ENCODE data around the gene HMGCL.
A peak's percentile ranks its signal among the peaks of the same experiment; 100 is the strongest.

The HMGCL gene

DNA sequence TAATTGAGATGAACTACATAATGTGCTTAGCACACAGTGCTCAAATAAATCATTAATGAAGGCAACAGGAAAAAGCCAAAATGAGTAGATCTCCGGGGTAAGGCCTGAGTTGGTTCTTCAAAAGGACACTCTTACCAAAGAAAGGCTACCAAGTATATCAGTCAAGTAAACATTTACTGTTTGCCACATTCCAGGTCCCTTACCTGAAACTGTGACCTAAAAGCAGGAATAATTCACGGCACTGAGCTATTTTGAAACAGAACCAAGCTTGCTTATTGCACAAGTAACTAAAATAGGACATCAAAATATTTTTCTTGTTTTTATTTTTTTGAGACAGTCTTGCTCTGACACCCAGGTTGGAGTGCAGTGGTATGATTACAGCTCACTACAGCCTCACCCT, 49.0 kb downstream of the HMGCL start:
- DNase-seq (ENCODE audit: low read depth in 2 of 2), result no peak

DNA sequence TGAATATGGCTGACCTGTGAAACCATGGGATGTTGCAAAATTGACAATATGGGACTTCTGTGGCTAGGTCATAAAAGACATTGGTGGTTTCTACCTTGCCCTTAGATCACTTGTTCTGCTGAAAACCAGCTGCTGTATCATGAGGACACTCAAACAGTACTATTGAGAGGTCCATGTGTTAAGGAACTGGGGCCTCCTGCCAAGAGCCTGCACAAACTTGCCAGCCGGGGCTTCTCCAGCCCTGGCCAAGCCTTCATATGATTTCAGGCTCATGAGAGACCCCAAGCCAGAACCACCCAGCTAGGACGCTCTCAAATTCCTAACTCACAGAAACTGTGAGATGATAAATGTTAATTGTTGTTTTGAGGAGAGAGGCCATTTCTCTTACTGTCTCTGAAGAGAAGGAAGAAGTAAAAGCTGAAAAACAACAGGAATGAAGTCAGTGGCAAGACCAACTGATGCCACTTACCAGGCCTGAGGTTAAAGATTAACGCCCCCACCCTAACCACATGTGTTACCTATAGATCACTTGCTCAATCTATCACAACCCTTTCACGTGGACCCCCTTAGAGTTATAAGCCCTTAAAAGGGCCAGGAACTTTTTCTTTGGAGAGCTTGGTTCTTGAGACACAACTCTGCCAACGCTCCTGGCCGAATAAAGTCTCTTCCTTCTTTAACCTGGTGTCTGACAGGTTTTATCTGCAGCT, 50.9 kb downstream of the HMGCL start:
- DNase-seq (ENCODE audit: low read depth in 2 of 2), result no peak

DNA sequence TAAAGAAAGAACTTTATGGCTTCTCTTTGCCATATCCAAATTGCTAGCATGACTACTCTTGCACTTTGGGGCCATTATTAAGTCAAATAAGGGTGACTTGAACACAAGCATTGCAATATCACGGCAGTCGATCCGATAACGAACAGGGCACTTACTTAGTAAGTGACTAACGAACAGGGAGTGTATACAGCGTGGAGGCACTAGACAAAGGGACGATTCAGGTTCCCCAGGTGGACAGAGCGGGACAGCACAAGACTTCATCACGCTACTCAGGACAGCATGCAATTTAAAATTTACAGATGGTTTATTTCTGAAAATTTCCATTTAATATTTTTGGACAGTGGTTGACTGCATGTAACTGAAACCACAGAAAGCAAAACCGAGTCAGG, 52.4 kb downstream of the HMGCL start:
- no peak for DNase-seq (ENCODE audit: low read depth in 2 of 2)

- peak; percentile 83 to 88 for DNase-seq (ENCODE audit: low read depth in 2 of 2)
These were observed 53.0 kb downstream of the HMGCL start for GRCh38 chr1:23772049-23772853.

- no peak for DNase-seq (ENCODE audit: low read depth in 2 of 2)
These were observed 56.5 kb downstream of the HMGCL start for GRCh38 chr1:23768733-23769132.

- DNase-seq (ENCODE audit: low read depth in 2 of 2), result no peak
These were observed 62.1 kb downstream of the HMGCL start for GRCh38 chr1:23763041-23763577.

DNA sequence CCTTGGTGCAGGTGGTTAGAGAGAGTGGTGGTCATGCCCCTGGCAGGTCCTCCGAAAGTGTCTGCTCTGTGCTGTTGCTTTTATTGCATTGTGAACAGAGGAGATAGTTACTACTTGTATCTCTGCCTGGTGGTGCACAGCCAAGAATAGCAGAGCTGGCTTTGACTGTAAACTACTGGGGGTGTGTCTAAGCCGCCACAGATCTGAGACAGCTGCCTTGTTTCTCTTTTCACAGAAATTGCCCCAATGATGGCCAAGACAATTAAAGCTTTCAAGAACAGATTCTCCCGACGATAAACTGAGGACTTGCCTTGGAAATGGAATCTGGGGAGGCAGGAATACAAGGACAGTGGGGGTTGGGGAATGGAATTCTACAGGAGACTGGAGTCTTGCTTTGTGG, 66.0 kb downstream of the HMGCL start:
- no peak for DNase-seq (ENCODE audit: low read depth in 2 of 2)

- DNase-seq (ENCODE audit: low read depth in 2 of 2), result no peak
These were observed 67.4 kb downstream of the HMGCL start for GRCh38 chr1:23757812-23758211.

DNA sequence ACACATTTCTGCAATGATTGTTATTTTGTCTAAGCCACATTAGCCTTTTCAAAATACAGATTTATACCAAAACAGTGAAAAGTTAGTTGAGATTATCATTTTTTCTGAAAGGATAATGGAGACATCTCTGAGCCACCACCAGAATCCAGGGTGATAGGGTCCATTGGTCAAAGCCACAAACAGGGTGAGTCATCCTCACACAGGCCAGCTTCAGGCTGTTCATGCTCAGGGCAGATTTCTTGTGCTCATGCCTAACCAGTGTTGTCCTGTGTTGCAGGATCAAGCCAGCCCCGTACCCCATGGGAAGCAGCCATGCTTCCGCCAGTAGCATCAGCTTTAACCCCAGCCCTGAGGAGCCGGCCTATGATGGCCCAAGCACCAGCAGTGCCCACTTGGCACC, 68.6 kb downstream of the HMGCL start:
- no peak for DNase-seq (ENCODE audit: low read depth in 2 of 2)

DNA sequence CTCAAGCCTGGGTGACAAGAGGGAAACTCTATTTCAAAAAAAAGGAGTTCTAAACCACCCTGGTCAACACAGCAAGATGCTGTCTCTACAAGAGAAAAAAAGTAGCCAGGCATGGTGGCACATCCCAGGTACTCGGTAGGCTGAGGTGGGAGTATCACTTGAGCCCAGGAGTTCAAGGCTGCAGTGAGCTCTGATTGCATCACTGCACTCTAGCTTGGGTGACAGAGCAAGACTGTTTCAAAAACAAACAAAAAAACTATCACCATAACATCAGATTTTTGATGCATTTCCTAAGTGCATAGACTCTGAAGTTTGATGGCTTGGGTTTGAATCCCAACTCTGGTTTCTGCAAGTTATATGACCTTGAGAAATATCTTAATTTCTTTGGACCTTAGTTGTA, 72.3 kb downstream of the HMGCL start:
- no peak for DNase-seq (ENCODE audit: low read depth in 2 of 2)
